ENCODE data around the gene GADD45GIP1. TPM values are rescaled to one million over a fixed set of nuclear protein-coding genes. Genes with fewer than 3 reads are reported as not detected.

GADD45GIP1 gene
- total and polyA plus RNA-seq, 10 of the 15 experiments (the other 5 are each of a cell fraction or from before 2014, with no cell fraction given) = 5.1 to 136 (median 30.1) TPM

GRCh38 chr19:12937927-12938778 lies 18.9 kb downstream of the GADD45GIP1 start, which contains the start of gene CALR (continued):
- TF ChIP-seq PKNOX1 (IDR thresholded peaks at IDR 0.05) = peak; percentile 96
- TF ChIP-seq BHLHE40 (IDR thresholded peaks at IDR 0.05; ENCODE audit: borderline replicate concordance in 1 of 2, low read depth in 2 of 2, low read length in 1 of 2) = peak; percentile 25 to 73; a peak in 3 of 4 replicates
- peak; percentile 99 for TF ChIP-seq POLR2A (IDR thresholded peaks at IDR 0.05; ENCODE audit: low read depth, low read length)
- TF ChIP-seq GATAD2B (conservative IDR thresholded peaks at IDR 0.05; ENCODE audit: low read depth) = peak; percentile 88
- TF ChIP-seq ATF3 (IDR thresholded peaks at IDR 0.05; ENCODE audit: borderline replicate concordance, extremely low read depth, low read depth, low read length) = 0 out of 2 replicates have a peak, but pooled peaks have one; percentile 31
- no peak for TF ChIP-seq ZSCAN29 (IDR thresholded peaks at IDR 0.05)
- peak; percentile 94 for TF ChIP-seq NFYB (IDR thresholded peaks at IDR 0.05; ENCODE audit: insufficient read depth, low read depth, low read length)
- peak; percentile 53 for TF ChIP-seq CREM (IDR thresholded peaks at IDR 0.05; ENCODE audit: low read depth)
- peak; percentile 18 for TF ChIP-seq SIX5 (IDR thresholded peaks at IDR 0.05; ENCODE audit: low read depth, low read length, severe bottlenecking)
- peak; percentile 77; the same call in 1 of the 2 replicates for TF ChIP-seq STAT1 (conservative IDR thresholded peaks at IDR 0.05)
- TF ChIP-seq TAF1 (IDR thresholded peaks at IDR 0.05; ENCODE audit: borderline replicate concordance, low read depth, low read length) = peak; percentile 92
- peak; percentile 54; the same call in 1 of the 2 replicates for TF ChIP-seq SMARCA5 (IDR thresholded peaks at IDR 0.05)
- no peak for TF ChIP-seq IRF5 (IDR thresholded peaks at IDR 0.05; ENCODE audit: borderline replicate concordance)
- TF ChIP-seq IRF3 (IDR thresholded peaks at IDR 0.05) = peak; percentile 90
- TF ChIP-seq ASH2L (IDR thresholded peaks at IDR 0.05; ENCODE audit: borderline replicate concordance, low read depth) = no peak
- no peak for TF ChIP-seq NRF1 (conservative IDR thresholded peaks at IDR 0.05; ENCODE audit: low read depth, low read length)
- peak; percentile 70; the same call in 1 of the 2 replicates for TF ChIP-seq DPF2 (IDR thresholded peaks at IDR 0.05)
- peak; percentile 54 for TF ChIP-seq KLF5 (IDR thresholded peaks at IDR 0.05; ENCODE audit: partially characterized antibody)
- TF ChIP-seq MTA2 (IDR thresholded peaks at IDR 0.05; ENCODE audit: low read depth) = peak; percentile 60; the same call in 1 of the 2 replicates
- peak; percentile 95 for TF ChIP-seq POU2F2 (IDR thresholded peaks at IDR 0.05; ENCODE audit: borderline replicate concordance, low read depth, low read length)
- peak; percentile 77 for TF ChIP-seq E2F8 (IDR thresholded peaks at IDR 0.05; ENCODE audit: low read depth, partially characterized antibody)
- TF ChIP-seq EGR1 (IDR thresholded peaks at IDR 0.05; ENCODE audit: borderline replicate concordance in 1 of 2, low read depth in 2 of 2, low read length in 2 of 2) = peak in 1 of 2 experiments; percentile 89; a peak in 2 of 3 replicates
- TF ChIP-seq HDAC6 (IDR thresholded peaks at IDR 0.05; ENCODE audit: unreplicated experiment) = peak; percentile 80
